K562 (cell line): ENCODE results near the gene IL36RN. TPM values are rescaled to one million over a fixed set of nuclear protein-coding genes. Genes with fewer than 3 reads are reported as not detected.
A peak's percentile ranks its signal among the peaks of the same experiment; 100 is the strongest.

Experiments
- BDP1 ChIP-seq: IDR thresholded peaks from 3 replicates; pipeline ENCODE4 v1.6.1; 2011; ENCODE audit not compliant: insufficient read length, insufficient read depth
- BRD9 ChIP-seq: fragments of 450-650 bp; IDR thresholded peaks from 2 replicates; pipeline ENCODE4 v1.6.1; 2018; ENCODE audit warnings: low read depth; ENCODE audit not compliant: partially characterized antibody
- CBFA2T2 ChIP-seq: fragments of 450-650 bp; conservative IDR thresholded peaks from 2 replicates; pipeline ENCODE4 v1.6.1; 2017; ENCODE audit warnings: mild to moderate bottlenecking
- CEBPZ ChIP-seq: fragments of 150-350 bp; IDR thresholded peaks from 2 replicates; pipeline ENCODE4 v1.6.1; 2014; ENCODE audit warnings: low read depth, mild to moderate bottlenecking, low read length, borderline replicate concordance
- CREM ChIP-seq: IDR thresholded peaks from 2 replicates; pipeline ENCODE4 v1.6.1; 2014; ENCODE audit warnings: antibody characterized with exemption, low read depth
- NR2F6 ChIP-seq: fragments of 450-650 bp; formaldehyde crosslinking; IDR thresholded peaks from 2 replicates; pipeline ENCODE4 v1.4.0; 2020; ENCODE audit warnings: mild to moderate bottlenecking
- TEAD4 ChIP-seq, 2 experiments: sonication (generic) in 1 of 2; formaldehyde crosslinking in 1 of 2; IDR thresholded peaks; 2 replicates each; pipeline versions ENCODE4 v1.6.1 to v1.8.0; 2012 to 2022; ENCODE audit warnings: borderline replicate concordance in 1 of 2, inconsistent platforms in 1 of 2, low read length in 1 of 2, mild to moderate bottlenecking in 1 of 2, missing genetic modification reagents in 1 of 2
- TRIM24 ChIP-seq, 2 experiments: fragments of 450-650 bp; IDR thresholded peaks; 2 replicates each; pipeline ENCODE4 v1.6.1; 2016
- ZC3H8 ChIP-seq: fragments of 450-650 bp; IDR thresholded peaks from 2 replicates; pipeline ENCODE4 v1.6.1; 2017
- ZNF407 ChIP-seq: fragments of 450-650 bp; IDR thresholded peaks from 2 replicates; pipeline ENCODE4 v1.6.1; 2016; ENCODE audit warnings: low read depth
- ZNF436 ChIP-seq: fragments of 250-450, 450-650 bp; sonication (Bioruptor Pico); formaldehyde crosslinking; IDR thresholded peaks from 2 replicates; pipeline ENCODE4 v1.7.0; 2020; ENCODE audit warnings: mild to moderate bottlenecking
- ZNF717 ChIP-seq: fragments of 250-450 bp; sonication (Bioruptor Pico); IDR thresholded peaks from 2 replicates; pipeline ENCODE4 v1.5.0; 2021
- polyA plus RNA-seq, 8 experiments: library from polyadenylated mRNA; depleted of rRNA in 4 of 8; stranded (reverse) in 5 of 8; unstranded in 3 of 8; fragments of >200 nt; fragmentation: Nextera tagmentation in 2 of 8; fragmentation: Illumina TruSeq in 1 of 8; extraction: Ambion mirVana in 2 of 8; extraction: Trizol in 1 of 8; gene quantifications; 2 replicates each; pipeline versions ENCODE4 v1.2.1 to v1.2.3, GENCODE V29; 2011 to 2014; ENCODE audit warnings: inconsistent platforms in 1 of 8, missing spikeins in 1 of 8
- total RNA-seq, 7 experiments: library from RNA; depleted of rRNA in 6 of 7; stranded (reverse); fragments of >200 nt in 6 of 7; fragmentation: Illumina TruSeq in 2 of 7; extraction: Trizol in 2 of 7; gene quantifications; 2 replicates each; pipeline versions ENCODE4 v1.2.1 to v1.2.3, GENCODE V29; 2011 to 2021; ENCODE audit warnings: low replicate concordance in 1 of 7

IL36RN gene
- total and polyA plus RNA-seq, 9 of the 15 experiments (the other 6 are each of a cell fraction or from before 2014, with no cell fraction given): not detected

DNA sequence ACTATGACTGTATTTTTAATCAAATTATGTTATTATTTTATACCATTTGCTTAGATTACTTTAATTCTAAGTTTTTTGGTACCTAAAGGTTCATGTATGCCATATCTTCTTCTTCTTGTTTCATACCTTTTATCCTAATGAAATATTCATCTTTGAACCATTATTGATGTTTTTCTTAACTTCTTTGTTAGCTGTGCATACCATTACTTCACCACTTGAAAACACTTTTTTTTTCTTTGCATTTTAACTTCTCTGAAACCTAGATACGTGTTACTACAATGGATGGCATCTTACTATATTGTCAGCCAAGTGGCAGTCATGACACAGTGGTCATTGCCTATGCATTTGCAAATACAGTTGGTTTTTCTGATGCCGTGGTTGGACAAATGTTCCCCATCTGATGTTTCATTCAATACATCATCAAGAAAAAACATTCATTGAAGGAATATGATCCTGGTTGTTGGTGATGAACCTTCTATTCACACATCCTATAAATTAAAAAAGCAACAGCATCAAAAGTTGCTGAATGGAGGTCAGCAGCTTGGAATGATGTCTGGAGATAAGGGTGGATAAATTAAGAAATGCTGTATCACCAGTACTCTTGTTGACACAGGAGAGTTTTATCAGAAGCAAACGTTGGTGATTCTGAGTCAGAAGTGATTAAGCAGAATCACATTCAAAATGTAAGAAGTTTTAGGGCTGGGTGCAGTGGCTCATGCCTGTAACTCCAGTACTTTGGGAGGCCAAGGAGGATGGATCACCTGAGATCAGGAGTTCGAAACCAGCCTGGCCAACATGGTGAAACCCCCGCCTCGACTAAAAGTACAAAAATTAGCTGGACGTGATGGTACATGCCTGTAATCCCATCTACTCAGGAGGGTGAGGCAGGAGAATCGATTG, 46.3 kb upstream of the IL36RN start (continued):
- TF ChIP-seq TRIM24 (IDR thresholded peaks at IDR 0.05): peak; percentile 97 to 98
- peak; percentile 97 for TF ChIP-seq TEAD4 (IDR thresholded peaks at IDR 0.05; ENCODE audit: low read length)
- no peak for TF ChIP-seq TEAD4 (CRISPR knock-in tag; IDR thresholded peaks at IDR 0.05; ENCODE audit: borderline replicate concordance)
- TF ChIP-seq ZC3H8: no peak
- TF ChIP-seq BRD9: no peak
- no peak for TF ChIP-seq CEBPZ
- TF ChIP-seq BDP1: peak; percentile 17
- TF ChIP-seq CREM: peak; percentile 82
- TF ChIP-seq ZNF407: no peak
- TF ChIP-seq NR2F6 (CRISPR knock-in tag): no peak
- TF ChIP-seq ZNF717 (CRISPR knock-in tag): no peak
- TF ChIP-seq ZNF436 (CRISPR knock-in tag): no peak
- TF ChIP-seq CBFA2T2: peak; percentile 96
